C4-2B (cell line): Measurements from ENCODE around the gene C18orf32.

Experiments
- H3K27ac ChIP-seq: fragments of 450-650 bp; 2 replicates; pipeline ENCODE4 v1.5.1; 2017
- CTCF ChIP-seq: fragments of 450-650 bp; conservative IDR thresholded peaks from 2 replicates; pipeline ENCODE4 v1.5.1; 2017; ENCODE audit warnings: mild to moderate bottlenecking
- ZFX ChIP-seq: fragments of 450-650 bp; IDR thresholded peaks from 2 replicates; pipeline ENCODE4 v1.6.1; 2017

Gene C18orf32

GRCh38 chr18:49495076-49495475 is 8.0 kb upstream of the C18orf32 start:
- no peak for TF ChIP-seq ZFX
- no peak for TF ChIP-seq CTCF
- H3K27ac ChIP-seq = no peak overlapping the region

- TF ChIP-seq CTCF (no peak), ZFX (no peak)
- no peak overlapping the region for H3K27ac ChIP-seq
These were observed 7.6 kb upstream of the C18orf32 start for GRCh38 chr18:49494660-49495059.

GRCh38 chr18:49492694-49493033 is 5.6 kb upstream of the C18orf32 start:
- no peak overlapping the region for H3K27ac ChIP-seq
- TF ChIP-seq CTCF (no peak), ZFX (no peak)

GRCh38 chr18:49491857-49492693 is 5.0 kb upstream of the C18orf32 start, which contains the start of gene RPL17:
Gene RPL17, minus strand, starts transcription at chr18:49492465.
- peak within 1 kb of the TSS; percentile 93 for H3K27ac ChIP-seq

GRCh38 chr18:49491534-49491856 is 4.5 kb upstream of the C18orf32 start:
- H3K27ac ChIP-seq = peak overlapping the region; percentile 93

More at GRCh38 chr18:49491857-49492693, 5.0 kb upstream of the C18orf32 start, which contains the start of gene RPL17:
- no peak for TF ChIP-seq CTCF
- peak; percentile 70 for TF ChIP-seq ZFX

GRCh38 chr18:49490246-49490762 is 3.3 kb upstream of the C18orf32 start:
- no peak for TF ChIP-seq ZFX
- TF ChIP-seq CTCF = no peak
- H3K27ac ChIP-seq = peak overlapping the region; percentile 26; the same call in 1 of the 2 replicates

More at GRCh38 chr18:49491534-49491856, 4.5 kb upstream of the C18orf32 start:
- TF ChIP-seq ZFX (no peak), CTCF (no peak)

GRCh38 chr18:49487711-49488310 is 777 bp upstream of the C18orf32 start:
- TF ChIP-seq ZFX (no peak), CTCF (no peak)
- peak overlapping the region; percentile 85 for H3K27ac ChIP-seq
